GM12892 (cell line): ENCODE data around the gene MAP3K9.
A peak's percentile ranks its signal among the peaks of the same experiment; 100 is the strongest.
"Not testable (repeated sequence)": the region's sequence is repeated elsewhere in the genome, so short reads cannot be mapped to it uniquely, and the experiment has no call there.

ENCODE experiments used
- DNase-seq: peaks from one replicate; pipeline ENCODE4 v3.0.0; 2011; ENCODE audit not compliant: insufficient read length
- FAIRE-seq: peaks from 2 replicates; lab custom pipeline; 2011; peaks lifted over from hg19 to GRCh38; lab: Jason Lieb, UNC
- POLR2A ChIP-seq: IDR thresholded peaks from 2 replicates; pipeline ENCODE4 v1.6.1; 2011; ENCODE audit warnings: low read depth, low read length, control low read depth
- POLR2AphosphoS5 ChIP-seq: IDR thresholded peaks from 2 replicates; pipeline ENCODE4 v1.6.1; 2011; ENCODE audit warnings: low read depth, low read length, control low read depth
- TAF1 ChIP-seq: IDR thresholded peaks from 2 replicates; pipeline ENCODE4 v1.6.1; 2011; ENCODE audit warnings: low read depth, mild to moderate bottlenecking, control low read depth, low read length, borderline replicate concordance

MAP3K9 gene

DNA sequence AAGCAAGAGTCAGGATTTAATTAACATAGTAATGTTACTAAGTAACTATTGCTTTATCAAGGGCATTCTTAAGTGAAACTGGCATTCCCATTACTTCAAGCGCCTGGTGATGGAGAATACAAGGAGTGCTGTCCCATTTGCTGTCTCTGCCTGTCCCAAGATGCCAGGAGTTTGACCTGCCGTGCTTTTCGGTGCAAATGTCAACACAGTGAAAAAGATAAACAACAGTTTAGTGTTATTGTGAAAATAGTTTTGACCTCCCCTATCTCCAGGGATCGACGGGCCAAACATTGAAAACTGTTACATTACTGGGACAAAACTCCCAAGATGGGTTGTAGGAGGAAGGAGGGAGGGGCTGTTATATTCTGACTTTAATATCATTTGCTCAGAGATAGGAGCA lies 92.8 kb downstream of the MAP3K9 start:
- no peak for DNase-seq
- FAIRE-seq = no peak
- no peak for TF ChIP-seq POLR2A
- TF ChIP-seq POLR2AphosphoS5 = no peak
- no peak for TF ChIP-seq TAF1

DNA sequence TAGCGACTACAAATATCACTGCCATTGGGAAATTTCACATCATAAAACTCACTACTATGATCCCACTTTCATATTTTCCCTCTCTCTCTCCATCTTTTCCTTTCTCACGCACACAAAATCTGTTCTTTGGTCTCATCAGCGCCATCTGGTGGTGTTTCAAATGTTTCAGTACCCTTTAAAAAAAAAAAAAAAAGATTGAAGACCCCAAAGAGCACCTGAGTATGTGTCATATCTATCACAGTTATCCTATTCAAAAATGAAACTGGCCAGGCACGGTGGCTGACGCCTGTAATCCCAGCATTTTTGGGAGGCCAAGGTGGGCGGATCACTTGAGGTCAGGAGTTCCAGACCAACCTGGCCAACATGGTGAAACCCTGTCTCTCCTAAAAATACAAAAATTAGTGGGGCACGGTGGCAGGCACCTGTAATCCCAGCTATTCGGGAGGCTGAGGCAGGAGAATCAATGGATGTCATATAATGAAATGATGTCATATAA lies 95.2 kb downstream of the MAP3K9 start:
- no peak for DNase-seq
- peak; percentile 73 for FAIRE-seq
- TF ChIP-seq TAF1 (no peak), POLR2A (no peak), POLR2AphosphoS5 (no peak)

DNA sequence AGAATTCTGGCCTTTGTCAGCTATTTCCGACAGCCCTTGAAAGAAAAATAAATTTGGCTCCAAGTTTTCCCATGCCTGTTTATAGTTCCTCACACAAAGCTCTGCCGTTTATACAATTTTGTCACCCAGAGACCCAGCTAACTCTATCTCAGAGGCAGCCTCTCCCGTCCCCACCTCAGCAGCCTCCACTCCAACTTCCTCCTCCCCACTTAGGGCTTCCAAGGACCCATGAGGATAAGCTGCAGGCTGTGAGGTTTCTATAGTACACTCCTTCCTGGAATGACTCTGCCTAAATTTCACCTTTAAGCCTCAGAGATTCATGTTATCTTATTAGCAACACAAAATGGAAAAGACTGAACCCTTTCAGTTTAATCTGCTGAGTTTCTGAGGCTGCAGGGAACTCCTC lies 95.8 kb downstream of the MAP3K9 start:
- no peak for TF ChIP-seq TAF1
- no peak for TF ChIP-seq POLR2AphosphoS5
- no peak for TF ChIP-seq POLR2A
- no peak for DNase-seq
- FAIRE-seq = peak; percentile 77

DNA sequence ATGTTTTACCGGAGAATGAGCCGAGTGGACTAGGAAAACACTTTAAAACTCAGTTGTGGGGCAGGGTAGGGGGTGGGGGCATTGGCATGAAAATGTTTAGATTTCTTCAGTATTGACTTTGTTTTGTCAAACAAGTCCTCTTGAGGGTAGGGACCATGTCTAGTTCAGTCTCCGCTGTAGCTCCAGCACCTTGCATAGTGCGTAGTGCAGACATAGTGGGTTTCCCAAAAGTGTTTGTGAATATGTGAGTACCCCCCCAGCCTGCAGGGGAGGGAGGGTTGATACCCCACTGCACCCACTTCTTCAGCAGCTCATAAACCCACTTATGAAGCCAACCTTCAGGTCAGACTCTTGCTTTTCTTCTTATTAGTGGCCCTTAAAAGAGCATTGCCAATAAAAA lies 96.2 kb downstream of the MAP3K9 start:
- TF ChIP-seq POLR2AphosphoS5 (no peak), TAF1 (no peak), POLR2A (no peak)
- no peak for DNase-seq
- no peak for FAIRE-seq

DNA sequence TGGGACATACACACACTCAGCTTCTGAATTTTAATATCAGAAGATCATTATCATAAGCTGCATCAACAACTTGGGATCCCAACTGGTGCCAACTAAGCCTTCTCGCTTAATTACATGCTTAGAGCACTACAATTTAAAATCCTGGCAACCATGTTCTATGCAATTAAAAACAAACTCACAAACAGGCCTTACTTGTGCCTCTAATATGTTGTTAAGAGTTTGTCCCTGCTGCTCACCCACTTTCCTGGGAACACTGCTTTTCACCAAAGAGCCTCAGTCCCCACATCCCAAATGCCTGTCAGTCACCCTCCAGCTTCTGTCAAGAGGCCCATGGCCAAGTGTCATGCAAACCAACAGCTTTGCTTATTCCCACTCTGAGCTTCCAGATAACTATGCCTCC lies 97.9 kb downstream of the MAP3K9 start:
- FAIRE-seq = no peak
- TF ChIP-seq POLR2A (no peak), POLR2AphosphoS5 (no peak), TAF1 (no peak)
- no peak for DNase-seq

DNA sequence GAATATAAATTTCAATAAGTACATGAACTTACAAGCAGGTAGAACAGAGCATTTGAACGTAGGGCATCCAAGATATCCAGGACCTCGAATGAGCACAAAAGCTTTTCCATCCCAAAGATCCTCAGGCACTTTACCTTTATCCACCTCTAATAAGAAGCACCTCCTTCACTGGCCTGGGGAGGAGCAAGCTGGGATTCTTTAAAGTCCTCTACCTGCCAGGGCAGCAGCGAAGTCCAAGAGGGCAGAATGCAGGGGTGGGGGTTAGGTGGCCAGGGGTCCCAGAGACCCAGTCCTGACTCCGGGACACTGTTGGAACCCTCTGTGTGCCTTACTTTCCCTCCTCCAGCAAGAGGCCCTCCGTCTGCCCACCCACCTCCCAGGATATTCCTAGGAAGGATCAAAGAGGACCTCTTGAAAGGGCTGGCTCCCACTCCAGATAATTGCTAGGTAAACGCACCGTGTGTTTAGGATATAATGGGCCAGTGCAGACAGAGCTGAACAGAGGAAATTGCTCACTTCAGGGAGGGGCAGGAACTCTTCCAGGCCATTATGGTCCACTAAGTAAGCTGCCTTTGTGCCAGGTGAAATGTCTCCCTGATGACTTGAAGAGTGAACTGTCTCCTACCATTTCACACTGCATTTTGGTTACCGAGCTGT lies 99.5 kb downstream of the MAP3K9 start:
- DNase-seq (no peak), FAIRE-seq (no peak)
- TF ChIP-seq TAF1 = no peak
- TF ChIP-seq POLR2A = no peak
- no peak for TF ChIP-seq POLR2AphosphoS5

DNA sequence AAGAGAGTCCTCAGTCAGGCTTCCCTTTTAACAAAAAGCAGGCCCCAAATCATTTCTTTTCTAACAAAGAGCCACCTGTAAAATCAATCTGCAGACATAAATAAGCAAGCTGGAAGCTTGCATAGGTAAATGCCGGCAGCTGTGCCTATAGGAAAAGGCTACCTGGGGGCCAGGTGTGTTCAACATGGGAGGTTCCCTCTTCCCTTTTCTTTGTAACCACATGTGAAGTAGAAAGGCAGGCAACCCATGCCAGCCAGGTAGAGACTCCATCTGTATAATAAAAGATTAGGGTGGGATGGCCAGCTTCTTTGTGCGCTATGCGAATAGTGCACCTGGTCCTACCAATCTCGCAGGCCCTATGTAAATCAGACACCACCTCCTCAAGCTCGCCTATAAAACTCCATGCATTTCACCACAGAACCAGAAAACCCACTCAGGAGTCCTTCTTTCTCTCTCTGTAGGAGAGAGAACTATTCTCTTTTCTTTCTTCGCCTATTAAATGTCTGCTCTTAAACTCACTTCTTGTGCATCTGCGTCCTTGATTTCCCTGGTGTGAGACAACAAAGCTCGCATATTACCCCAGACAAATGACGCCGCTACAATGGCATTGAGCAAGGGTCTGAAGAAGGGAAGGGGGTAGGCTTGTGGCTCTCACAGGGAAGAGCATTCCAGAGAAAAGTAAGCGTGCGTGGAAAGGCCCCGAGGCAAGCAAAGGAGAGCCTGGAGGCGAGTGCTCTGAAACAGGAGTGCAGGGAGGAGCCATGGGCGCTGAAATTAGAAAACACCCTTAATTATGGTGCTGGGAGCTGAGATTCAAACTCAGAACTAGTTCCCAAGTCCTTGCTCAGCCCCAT lies 100.4 kb downstream of the MAP3K9 start:
- FAIRE-seq (peak; percentile 48), DNase-seq (no peak)
- TF ChIP-seq POLR2A = no peak

DNA sequence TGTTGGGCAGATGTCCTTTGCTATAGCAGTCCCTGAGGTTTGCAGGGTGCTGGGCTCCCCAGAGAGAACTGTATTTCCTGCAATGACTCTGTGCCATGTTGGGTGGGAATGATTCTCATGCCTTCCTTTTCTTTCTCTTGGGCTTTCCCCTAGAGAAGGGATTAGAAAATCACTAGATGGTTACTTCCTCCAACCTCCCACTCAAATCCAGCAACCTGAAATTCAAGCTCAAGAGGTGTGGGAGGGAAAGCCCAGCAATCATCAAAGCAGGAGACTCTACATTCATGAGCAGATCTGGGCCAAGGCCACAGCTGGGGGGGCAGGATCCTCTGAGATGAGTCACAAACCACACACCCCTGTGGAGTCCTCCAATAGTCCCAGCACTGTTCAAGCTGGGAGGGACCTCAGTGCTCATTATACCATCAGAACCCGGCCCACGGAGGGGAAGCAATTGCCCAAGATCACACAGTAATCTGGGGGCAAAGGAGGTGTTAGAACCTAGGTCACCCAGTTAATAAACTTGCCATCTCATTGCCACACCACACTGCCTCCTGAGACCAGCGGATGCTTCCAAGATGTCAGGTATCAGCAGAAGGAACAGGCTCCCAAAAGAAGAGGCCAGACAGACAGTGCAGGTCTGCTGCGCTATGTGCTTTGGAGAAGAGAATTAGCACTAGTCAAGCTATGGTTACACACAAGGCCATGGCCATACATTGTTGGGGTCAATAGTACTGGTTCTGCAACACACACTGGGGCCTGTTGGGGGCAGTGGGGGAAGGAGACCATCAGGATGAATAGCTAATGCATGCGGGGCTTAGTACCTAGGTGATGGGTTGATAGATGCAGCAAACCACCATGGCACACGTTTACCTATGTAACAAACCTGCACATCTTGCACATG lies 101.9 kb downstream of the MAP3K9 start:
- DNase-seq (no peak), FAIRE-seq (peak; percentile 50)
- TF ChIP-seq TAF1 (0 out of 2 replicates have a peak, but pooled peaks have one; percentile 4), POLR2AphosphoS5 (no peak), POLR2A (no peak)

DNA sequence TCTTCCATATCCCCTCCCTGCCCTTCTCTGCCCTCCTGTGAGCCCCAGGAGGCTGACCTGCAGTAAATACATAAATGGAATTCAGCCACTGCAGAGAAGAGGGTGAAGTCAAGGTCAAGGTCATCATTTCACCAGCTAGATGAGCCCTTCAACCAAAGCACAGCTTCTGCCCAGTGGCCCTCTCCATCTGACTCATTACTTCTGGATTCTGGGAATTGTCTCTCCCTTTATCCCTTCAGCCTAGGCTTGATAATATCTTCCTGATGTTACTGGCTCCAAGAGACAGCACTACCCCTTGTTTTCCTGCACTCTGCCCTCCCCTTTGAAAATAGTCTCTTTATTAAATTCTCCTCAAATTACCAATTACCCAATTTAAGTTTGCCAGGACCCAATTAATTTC lies 103.1 kb downstream of the MAP3K9 start:
- FAIRE-seq = peak; percentile 53
- DNase-seq = no peak
- TF ChIP-seq POLR2A = no peak
- TF ChIP-seq TAF1 = no peak
- no peak for TF ChIP-seq POLR2AphosphoS5

DNA sequence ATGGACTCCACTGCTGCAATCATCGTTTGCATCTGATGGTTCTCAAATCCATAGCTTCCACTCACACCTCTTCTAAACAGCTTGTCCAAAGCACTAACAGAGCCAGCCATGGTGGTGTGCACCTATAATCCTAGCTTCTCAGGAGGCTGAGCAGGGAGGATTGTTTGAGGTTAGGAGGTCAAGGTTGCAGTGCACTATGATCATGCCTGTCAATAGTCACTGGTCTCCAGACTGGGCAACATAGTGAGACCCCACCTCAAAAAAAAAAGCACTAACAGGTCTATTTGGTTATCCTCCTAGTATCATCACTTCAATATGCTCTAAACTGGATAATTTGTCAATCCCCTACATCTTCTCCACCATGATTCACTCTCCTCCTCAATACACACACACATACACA lies 104.4 kb downstream of the MAP3K9 start:
- DNase-seq = no peak
- FAIRE-seq = no peak
- TF ChIP-seq TAF1 (no peak), POLR2AphosphoS5 (no peak), POLR2A (no peak)

DNA sequence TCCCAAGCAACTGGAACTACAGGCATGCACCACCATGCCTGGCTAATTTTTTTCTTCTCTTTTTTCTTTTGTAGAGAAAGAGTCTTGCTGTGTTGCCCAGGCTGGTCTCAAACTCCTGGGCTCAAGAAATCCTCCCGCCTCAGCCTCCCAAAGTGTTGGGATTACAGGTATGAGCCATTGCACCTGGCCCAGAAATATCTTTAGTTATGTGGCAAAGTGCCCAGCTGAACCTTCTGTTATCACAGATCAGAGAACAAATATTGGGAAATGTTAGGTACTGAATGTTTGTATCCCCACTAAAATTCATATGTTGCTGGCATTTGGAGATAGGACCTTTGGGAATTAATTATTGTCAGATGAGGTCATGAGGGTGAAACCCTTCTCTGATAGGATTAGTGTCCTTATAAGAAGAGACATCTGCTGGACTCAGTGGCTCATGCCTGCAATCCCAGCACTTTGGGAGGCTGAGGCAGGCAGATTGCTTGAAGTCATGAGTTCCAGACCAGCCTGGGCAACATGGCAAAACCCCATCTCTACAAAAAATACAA lies 105.6 kb downstream of the MAP3K9 start:
- FAIRE-seq, DNase-seq: not testable (repeated sequence)
